Activated naive CD4-positive, alpha-beta T cell treated with anti-CD3 and anti-CD28 coated beads for 36 hours (primary cell): Measurements from ENCODE around the gene MDFIC. TPM values are rescaled to one million over a fixed set of nuclear protein-coding genes. Genes with fewer than 3 reads are reported as not detected.

ENCODE experiments used
- CTCF ChIA-PET: fragments of 350-600 bp; sonication (Branson Sonifier 250); formaldehyde crosslinking; loops from one replicate; lab custom pipeline; 2021; ENCODE audit warnings: antibody characterized with exemption; lab: Charles Lee
- DNase-seq: peaks from one replicate; pipeline ENCODE4 v3.0.0-alpha.2; 2020
- H3K27ac Mint-ChIP-seq: one replicate; pipeline ENCODE4 v1.8.0; 2021; ENCODE audit warnings: mild to moderate bottlenecking, mixed read lengths
- H3K27me3 Mint-ChIP-seq: one replicate; pipeline ENCODE4 v1.8.0; 2021; ENCODE audit warnings: low read depth, mixed read lengths
- H3K36me3 Mint-ChIP-seq: one replicate; pipeline ENCODE4 v1.8.0; 2021; ENCODE audit warnings: low read depth, mixed read lengths
- H3K4me1 Mint-ChIP-seq: one replicate; pipeline ENCODE4 v1.8.0; 2021; ENCODE audit warnings: low read depth, mixed read lengths
- H3K4me3 Mint-ChIP-seq: one replicate; pipeline ENCODE4 v1.8.0; 2021; ENCODE audit warnings: mild to moderate bottlenecking, moderate library complexity, mixed read lengths
- H3K9me3 Mint-ChIP-seq: one replicate; pipeline ENCODE4 v1.8.0; 2021; ENCODE audit warnings: mixed read lengths
- intact Hi-C: fragments of 100-400 bp; cut with micrococcal nuclease; formaldehyde crosslinking; loops from one replicate; pipeline ENCODE4 v1.15.1; 2023
- total RNA-seq, 2 experiments: library from RNA; stranded (reverse); gene quantifications; one replicate each; pipeline ENCODE4 v1.2.3, GENCODE V29; 2021

MDFIC gene
- total RNA-seq, 2 experiments from 2014 or later, result 79.4 to 93.1 TPM

- peaks cover 40% of the 10 kb centered on the region for H3K36me3 Mint-ChIP-seq
- H3K4me1 Mint-ChIP-seq, result peaks cover 77% of the 10 kb centered on the region
- CTCF ChIA-PET, result interaction anchor here (1.3 to 1.4 kb wide), 2 partner anchors 15 to 74 kb away, joined by 5 to 6 read pairs; no protein-coding TSS in a partner anchor
- intact Hi-C loops, result loop anchor here (2.0 kb wide), 1 partner anchor 21 kb away; no protein-coding TSS in a partner anchor
- H3K9me3 Mint-ChIP-seq, result no peaks in the 10 kb centered on the region
- no peak overlapping the region for H3K27ac Mint-ChIP-seq
- no peaks in the 10 kb centered on the region for H3K27me3 Mint-ChIP-seq
- DNase-seq, result no peak
- no peak overlapping the region for H3K4me3 Mint-ChIP-seq
Observed at GRCh38 chr7:114939484-114940097, 17.7 kb downstream of the MDFIC start.

- no peak overlapping the region for H3K27ac Mint-ChIP-seq
- no peaks in the 10 kb centered on the region for H3K27me3 Mint-ChIP-seq
- H3K4me3 Mint-ChIP-seq, result no peak overlapping the region
- CTCF ChIA-PET, result interaction anchor here (0.5 to 1.3 kb wide), 2 partner anchors 14 to 15 kb away, joined by 3 to 5 read pairs; no protein-coding TSS in a partner anchor
- intact Hi-C loops, result no loop called here
- no peaks in the 10 kb centered on the region for H3K9me3 Mint-ChIP-seq
- peaks cover 78% of the 10 kb centered on the region for H3K4me1 Mint-ChIP-seq
- DNase-seq, result no peak
- peaks cover 46% of the 10 kb centered on the region for H3K36me3 Mint-ChIP-seq
Observed at GRCh38 chr7:114940220-114940619, 18.3 kb downstream of the MDFIC start.

GRCh38 chr7:114941692-114942091 lies 19.8 kb downstream of the MDFIC start:
- H3K9me3 Mint-ChIP-seq, result no peaks in the 10 kb centered on the region
- H3K4me3 Mint-ChIP-seq, result no peak overlapping the region
- CTCF ChIA-PET, result no interaction called here
- no peaks in the 10 kb centered on the region for H3K27me3 Mint-ChIP-seq
- H3K27ac Mint-ChIP-seq, result no peak overlapping the region
- intact Hi-C loops, result no loop called here
- no peak for DNase-seq
- H3K36me3 Mint-ChIP-seq, result peaks cover 53% of the 10 kb centered on the region
- peaks cover 74% of the 10 kb centered on the region for H3K4me1 Mint-ChIP-seq

GRCh38 chr7:114942446-114943175 lies 20.7 kb downstream of the MDFIC start:
- Mint-ChIP-seq H3K9me3 (no peaks in the 10 kb centered on the region), H3K27me3 (no peaks in the 10 kb centered on the region), H3K4me3 (no peak overlapping the region), H3K27ac (peak overlapping the region; percentile 21), H3K36me3 (peaks cover 60% of the 10 kb centered on the region), H3K4me1 (peaks cover 78% of the 10 kb centered on the region)
- intact Hi-C loops, result no loop called here
- CTCF ChIA-PET, result interaction anchor here (1.1 kb wide), 1 partner anchor 15 kb away, joined by 3 read pairs; no protein-coding TSS in a partner anchor
- DNase-seq, result no peak

GRCh38 chr7:114943530-114943929 lies 21.6 kb downstream of the MDFIC start:
- H3K36me3 Mint-ChIP-seq, result peaks cover 64% of the 10 kb centered on the region
- no peak overlapping the region for H3K4me3 Mint-ChIP-seq
- CTCF ChIA-PET, result interaction anchor here (0.7 to 1.2 kb wide), 2 partner anchors 30 to 76 kb away, joined by 3 read pairs; no protein-coding TSS in a partner anchor
- no peak for DNase-seq
- H3K27ac Mint-ChIP-seq, result no peak overlapping the region
- peaks cover 82% of the 10 kb centered on the region for H3K4me1 Mint-ChIP-seq
- H3K9me3 Mint-ChIP-seq, result no peaks in the 10 kb centered on the region
- no peaks in the 10 kb centered on the region for H3K27me3 Mint-ChIP-seq
- intact Hi-C loops, result no loop called here

GRCh38 chr7:114943953-114944744 lies 22.3 kb downstream of the MDFIC start:
- intact Hi-C loops, result no loop called here
- Mint-ChIP-seq H3K36me3 (peaks cover 65% of the 10 kb centered on the region), H3K9me3 (no peaks in the 10 kb centered on the region), H3K27me3 (no peaks in the 10 kb centered on the region), H3K4me1 (peaks cover 83% of the 10 kb centered on the region), H3K4me3 (no peak overlapping the region), H3K27ac (no peak overlapping the region)
- no peak for DNase-seq
- CTCF ChIA-PET, result interaction anchor here (1.2 to 1.3 kb wide), 3 partner anchors 10 to 77 kb away, joined by 3 to 5 read pairs (median 3); no protein-coding TSS in a partner anchor

GRCh38 chr7:114944745-114945625 lies 23.1 kb downstream of the MDFIC start:
- H3K9me3 Mint-ChIP-seq, result no peaks in the 10 kb centered on the region

GRCh38 chr7:114949231-114949630 lies 27.3 kb downstream of the MDFIC start:
- Mint-ChIP-seq H3K4me1 (peaks cover 66% of the 10 kb centered on the region), H3K27me3 (no peaks in the 10 kb centered on the region), H3K4me3 (no peak overlapping the region), H3K36me3 (peaks cover 40% of the 10 kb centered on the region), H3K9me3 (no peaks in the 10 kb centered on the region), H3K27ac (no peak overlapping the region)
- DNase-seq, result no peak
- CTCF ChIA-PET, result no interaction called here
- intact Hi-C loops, result no loop called here

More at GRCh38 chr7:114944745-114945625, 23.1 kb downstream of the MDFIC start:
- Mint-ChIP-seq H3K4me1 (peaks cover 83% of the 10 kb centered on the region), H3K36me3 (peaks cover 68% of the 10 kb centered on the region), H3K4me3 (no peak overlapping the region), H3K27me3 (no peaks in the 10 kb centered on the region), H3K27ac (no peak overlapping the region)
- no peak for DNase-seq
- CTCF ChIA-PET, result interaction anchor here (1.2 to 1.3 kb wide), 3 partner anchors 9 to 78 kb away, joined by 3 to 5 read pairs (median 3); no protein-coding TSS in a partner anchor
- intact Hi-C loops, result no loop called here

GRCh38 chr7:114952296-114952695 lies 30.4 kb downstream of the MDFIC start:
- intact Hi-C loops, result no loop called here
- H3K4me1 Mint-ChIP-seq, result peaks cover 65% of the 10 kb centered on the region
- no peaks in the 10 kb centered on the region for H3K27me3 Mint-ChIP-seq
- H3K4me3 Mint-ChIP-seq, result no peak overlapping the region
- H3K27ac Mint-ChIP-seq, result no peak overlapping the region
- CTCF ChIA-PET, result interaction anchor here (0.6 to 0.7 kb wide), 2 partner anchors 15 to 35 kb away, joined by 3 read pairs; no protein-coding TSS in a partner anchor
- H3K9me3 Mint-ChIP-seq, result no peaks in the 10 kb centered on the region
- DNase-seq, result no peak
- H3K36me3 Mint-ChIP-seq, result peaks cover 30% of the 10 kb centered on the region

GRCh38 chr7:114953724-114954123 lies 31.8 kb downstream of the MDFIC start:
- Mint-ChIP-seq H3K4me3 (no peak overlapping the region), H3K27ac (no peak overlapping the region), H3K9me3 (no peaks in the 10 kb centered on the region), H3K27me3 (no peaks in the 10 kb centered on the region), H3K36me3 (peaks cover 23% of the 10 kb centered on the region), H3K4me1 (peaks cover 52% of the 10 kb centered on the region)
- intact Hi-C loops, result loop anchor here (1.0 kb wide), 1 partner anchor 19 kb away; no protein-coding TSS in a partner anchor
- DNase-seq, result no peak
- CTCF ChIA-PET, result interaction anchor here (0.6 to 1.7 kb wide), 4 partner anchors 9 to 925 kb away, joined by 3 to 5 read pairs (median 3); no protein-coding TSS in a partner anchor

GRCh38 chr7:114956702-114957101 lies 34.8 kb downstream of the MDFIC start:
- Mint-ChIP-seq H3K27ac (no peak overlapping the region), H3K4me3 (no peak overlapping the region), H3K27me3 (no peaks in the 10 kb centered on the region), H3K9me3 (no peaks in the 10 kb centered on the region), H3K4me1 (peaks cover 54% of the 10 kb centered on the region), H3K36me3 (peaks cover 21% of the 10 kb centered on the region)
- CTCF ChIA-PET, result interaction anchor here (1.1 kb wide), 1 partner anchor 14 kb away, joined by 3 read pairs; no protein-coding TSS in a partner anchor
- no peak for DNase-seq
- intact Hi-C loops, result loop anchor here (2.0 kb wide), 1 partner anchor 14 kb away; no protein-coding TSS in a partner anchor
